GM06990 (cell line): ENCODE measurements around the gene IREB2.

Experiments used
- DNase-seq: peaks from one replicate; pipeline ENCODE4 v3.0.0-alpha.2; 2011; ENCODE audit not compliant: insufficient read length; ENCODE audit errors: extremely low read depth
- H3K27me3 ChIP-seq: replicated peaks from 2 replicates; pipeline ENCODE4 v1.6.0; 2011; ENCODE audit warnings: low read length; ENCODE audit not compliant: control insufficient read depth, insufficient read depth
- H3K36me3 ChIP-seq: 2 replicates; pipeline ENCODE4 v1.5.1; 2011; ENCODE audit warnings: low read length; ENCODE audit not compliant: control insufficient read depth, insufficient read depth
- H3K4me3 ChIP-seq: replicated peaks from 2 replicates; pipeline ENCODE4 v1.5.1; 2011; ENCODE audit warnings: low read depth, mild to moderate bottlenecking, control low read depth, low read length
- TF ChIP-seq, protein P1 (sequence below): IDR thresholded peaks from 2 replicates; pipeline ENCODE4 v1.5.1; 2011; ENCODE audit warnings: low read length, control low read depth, mild to moderate bottlenecking, inconsistent platforms; ENCODE audit not compliant: insufficient read depth, poor library complexity, severe bottlenecking

IREB2 gene

DNA sequence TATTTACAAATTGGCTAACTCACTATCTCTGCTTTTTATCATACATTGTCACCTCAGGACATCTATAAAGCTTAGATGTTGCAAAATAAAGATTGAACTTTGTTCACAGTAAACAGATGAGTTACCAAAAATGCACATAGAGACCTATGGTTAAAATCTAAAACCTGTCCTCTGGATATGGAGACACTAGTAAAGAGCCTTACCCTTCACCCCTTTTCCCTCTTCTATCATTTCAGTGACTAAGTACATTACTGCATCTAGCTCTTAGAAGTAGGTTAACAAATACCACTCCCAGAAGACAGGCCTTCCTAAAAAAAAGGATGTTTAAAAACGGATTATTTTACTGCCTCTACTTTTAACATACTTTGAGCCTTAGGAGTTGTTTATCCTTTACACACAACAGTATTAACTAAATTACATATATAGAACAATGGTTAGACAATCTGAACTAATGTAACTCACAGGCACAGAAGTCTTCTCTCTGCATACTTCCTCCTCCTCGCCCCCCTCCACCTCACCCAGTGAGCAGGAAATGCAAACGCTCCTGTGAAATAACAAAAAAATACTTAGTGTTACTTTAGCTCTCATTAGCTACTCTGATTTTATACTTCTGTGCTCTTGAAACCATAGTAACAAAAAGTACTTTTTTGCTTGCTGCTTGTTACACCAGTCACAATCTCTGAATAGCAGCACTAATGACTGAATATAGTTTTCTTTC is 23.3 kb downstream of the IREB2 start:
- H3K36me3 ChIP-seq: peaks cover 14% of the 10 kb centered on the region
- no peaks in the 10 kb centered on the region for H3K27me3 ChIP-seq

DNA sequence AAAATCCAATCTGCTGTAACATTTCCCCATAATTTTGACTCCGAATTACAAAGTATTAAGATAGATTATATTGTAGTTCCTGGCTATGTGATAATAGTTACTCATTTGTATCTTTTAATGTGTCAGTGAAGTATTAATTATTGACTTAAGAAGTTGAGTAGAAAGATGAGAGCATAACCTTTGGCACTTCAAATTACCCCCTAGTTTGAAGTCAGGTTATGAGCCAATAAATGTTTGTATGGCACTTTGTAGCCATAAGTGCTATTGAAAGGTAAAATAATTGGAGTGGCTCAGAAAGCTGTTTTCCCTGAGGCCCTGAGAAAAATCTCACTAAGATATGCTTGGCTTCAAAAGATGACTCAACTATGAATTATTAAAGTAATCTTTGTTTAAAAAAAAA is 31.0 kb downstream of the IREB2 start:
- Histone ChIP-seq H3K36me3 (peaks cover 21% of the 10 kb centered on the region), H3K27me3 (no peaks in the 10 kb centered on the region), H3K4me3 (no peak overlapping the region)
- TF ChIP-seq, protein P1, sequence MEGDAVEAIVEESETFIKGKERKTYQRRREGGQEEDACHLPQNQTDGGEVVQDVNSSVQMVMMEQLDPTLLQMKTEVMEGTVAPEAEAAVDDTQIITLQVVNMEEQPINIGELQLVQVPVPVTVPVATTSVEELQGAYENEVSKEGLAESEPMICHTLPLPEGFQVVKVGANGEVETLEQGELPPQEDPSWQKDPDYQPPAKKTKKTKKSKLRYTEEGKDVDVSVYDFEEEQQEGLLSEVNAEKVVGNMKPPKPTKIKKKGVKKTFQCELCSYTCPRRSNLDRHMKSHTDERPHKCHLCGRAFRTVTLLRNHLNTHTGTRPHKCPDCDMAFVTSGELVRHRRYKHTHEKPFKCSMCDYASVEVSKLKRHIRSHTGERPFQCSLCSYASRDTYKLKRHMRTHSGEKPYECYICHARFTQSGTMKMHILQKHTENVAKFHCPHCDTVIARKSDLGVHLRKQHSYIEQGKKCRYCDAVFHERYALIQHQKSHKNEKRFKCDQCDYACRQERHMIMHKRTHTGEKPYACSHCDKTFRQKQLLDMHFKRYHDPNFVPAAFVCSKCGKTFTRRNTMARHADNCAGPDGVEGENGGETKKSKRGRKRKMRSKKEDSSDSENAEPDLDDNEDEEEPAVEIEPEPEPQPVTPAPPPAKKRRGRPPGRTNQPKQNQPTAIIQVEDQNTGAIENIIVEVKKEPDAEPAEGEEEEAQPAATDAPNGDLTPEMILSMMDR: no peak
- DNase-seq: no peak

More for the DNA sequence above, 23.3 kb downstream of the IREB2 start:
- TF ChIP-seq, protein P1: no peak
- DNase-seq: no peak
- H3K4me3 ChIP-seq: no peak overlapping the region

DNA sequence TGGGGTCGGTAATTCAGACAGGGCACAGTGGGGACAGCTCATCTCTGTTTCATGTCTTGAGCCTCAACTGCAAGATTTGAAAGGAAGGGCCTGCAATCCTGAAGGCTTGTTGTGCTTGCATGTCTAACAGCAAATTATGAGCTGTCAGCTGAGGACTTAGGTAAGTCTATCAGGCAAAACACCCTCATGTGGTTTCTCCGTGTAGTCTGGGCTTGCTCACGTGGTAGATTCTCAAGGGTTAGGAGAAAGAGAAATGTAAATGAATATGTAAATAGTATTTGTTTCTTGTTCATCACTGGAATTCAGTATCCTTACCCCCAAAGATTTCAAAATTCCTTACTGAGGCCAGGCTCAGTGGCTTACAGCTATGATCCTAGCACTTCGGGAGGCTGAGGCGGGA is 39.3 kb downstream of the IREB2 start:
- TF ChIP-seq, protein P1: no peak
- Histone ChIP-seq H3K27me3 (no peaks in the 10 kb centered on the region), H3K36me3 (peaks cover 12% of the 10 kb centered on the region), H3K4me3 (no peak overlapping the region)
- DNase-seq: no peak

DNA sequence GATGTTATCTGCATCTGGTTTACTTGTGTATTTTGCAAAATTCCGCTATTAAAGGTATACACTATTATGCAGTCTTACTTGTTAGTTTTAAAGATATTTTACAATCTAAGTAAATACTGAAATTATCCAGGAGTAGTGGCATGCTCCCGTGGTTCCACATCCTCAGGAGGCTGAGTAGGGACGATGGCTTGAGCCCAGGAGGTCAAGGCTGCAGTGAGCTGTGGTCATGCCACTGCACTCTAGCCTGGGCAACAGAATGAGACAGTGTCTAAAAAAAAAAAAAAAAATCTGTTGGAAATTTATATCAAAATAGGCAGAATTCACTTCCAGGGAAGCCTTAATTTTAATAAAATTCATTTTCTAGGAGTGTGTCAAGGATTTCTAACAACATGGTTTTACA is 41.6 kb downstream of the IREB2 start:
- TF ChIP-seq, protein P1: no peak
- Histone ChIP-seq H3K27me3 (no peaks in the 10 kb centered on the region), H3K36me3 (peaks cover 12% of the 10 kb centered on the region), H3K4me3 (no peak overlapping the region)
- no peak for DNase-seq

DNA sequence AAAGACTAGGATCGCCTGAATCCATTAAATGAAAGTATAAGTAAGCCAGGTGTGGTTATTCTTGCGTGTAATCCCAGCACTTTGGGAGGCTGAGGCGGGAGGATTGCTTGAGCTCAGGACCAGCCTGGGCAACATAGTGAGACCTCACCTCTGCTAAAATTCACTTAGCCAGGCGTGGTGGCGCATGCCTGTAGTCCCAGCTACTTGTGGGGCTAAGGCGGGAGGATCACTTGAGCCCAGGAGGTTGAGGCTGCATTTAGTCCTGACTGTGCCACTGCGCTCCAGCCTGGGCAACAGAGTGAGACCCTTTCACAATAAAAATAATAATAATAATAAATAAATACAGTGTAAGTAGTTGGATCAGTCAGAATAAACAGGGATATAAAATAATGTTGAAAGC is 43.9 kb downstream of the IREB2 start:
- TF ChIP-seq, protein P1: no peak
- H3K4me3 ChIP-seq: no peak overlapping the region
- H3K36me3 ChIP-seq: peaks cover 10% of the 10 kb centered on the region
- no peak for DNase-seq
- H3K27me3 ChIP-seq: no peaks in the 10 kb centered on the region

DNA sequence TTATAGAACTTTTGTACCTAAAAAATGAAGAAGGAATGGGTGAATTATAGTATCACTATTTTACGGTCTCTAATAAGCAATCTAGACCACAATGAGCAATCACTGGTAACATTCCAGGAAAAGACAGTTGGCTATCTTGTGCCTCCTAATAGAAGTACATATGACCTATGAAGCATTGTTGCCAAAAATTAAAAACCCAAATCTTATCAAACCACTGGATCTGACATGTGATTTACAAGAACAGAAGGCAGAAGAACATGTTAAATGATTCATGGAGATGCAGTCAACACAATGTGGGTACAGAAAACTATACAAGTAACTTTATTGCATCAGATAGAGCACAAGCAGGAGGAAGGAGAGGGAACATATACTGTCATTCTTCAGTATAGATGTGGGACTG is 54.9 kb downstream of the IREB2 start:
- H3K36me3 ChIP-seq: peaks cover 7% of the 10 kb centered on the region
- DNase-seq: no peak
- H3K4me3 ChIP-seq: no peak overlapping the region
- H3K27me3 ChIP-seq: no peaks in the 10 kb centered on the region
- TF ChIP-seq, protein P1: no peak
